HG03045 (cell line): ENCODE data around the gene NIF3L1.
"Not testable (repeated sequence)": the region's sequence is repeated elsewhere in the genome, so short reads cannot be mapped to it uniquely, and the experiment has no call there.

Experiments
- ATAC-seq: cut with Tn5 transposase; IDR thresholded peaks from one replicate; pipeline ENCODE4 v1.9.1; 2021; ENCODE audit warnings: mild to moderate bottlenecking, moderate library complexity; ENCODE audit not compliant: unreplicated experiment

The NIF3L1 gene

DNA sequence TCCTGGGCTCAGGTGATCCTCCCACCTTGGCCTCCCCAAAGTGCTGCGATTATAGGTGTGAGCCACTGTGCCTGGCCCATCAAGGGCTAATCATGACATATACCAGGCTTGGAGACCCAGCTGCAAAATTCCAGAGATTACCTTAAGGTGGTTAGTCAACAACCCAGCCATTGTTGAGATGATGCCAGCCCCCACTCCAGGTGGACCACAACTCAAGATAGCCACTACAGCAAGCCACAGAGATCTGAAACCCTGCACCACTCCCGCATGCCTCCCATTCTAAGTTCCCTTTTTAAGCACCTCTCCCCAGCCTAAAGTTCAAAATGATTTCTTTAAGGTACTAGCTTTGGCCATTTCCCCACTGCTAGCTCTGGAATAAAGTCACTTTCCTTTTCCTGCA, 20.2 kb upstream of the NIF3L1 start:
- no peak for ATAC-seq

DNA sequence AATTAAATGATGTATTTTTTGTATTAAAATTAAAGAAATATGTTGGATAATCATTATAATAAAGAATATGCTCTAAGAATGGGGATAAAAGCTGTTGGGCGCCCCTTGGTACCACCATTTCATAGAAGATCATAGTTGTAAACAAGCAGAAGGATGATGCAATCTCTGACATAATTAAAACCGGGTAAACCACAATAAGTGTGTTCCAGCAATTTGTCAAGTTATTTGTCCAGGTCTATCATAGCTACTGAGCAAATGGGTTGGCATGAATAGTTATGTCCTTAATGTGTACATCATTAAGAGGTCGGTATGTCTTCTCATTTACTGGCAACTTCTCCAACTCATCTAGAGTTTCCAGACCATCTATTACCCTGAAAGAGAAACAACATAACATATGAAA, 18.0 kb upstream of the NIF3L1 start:
- no peak for ATAC-seq

DNA sequence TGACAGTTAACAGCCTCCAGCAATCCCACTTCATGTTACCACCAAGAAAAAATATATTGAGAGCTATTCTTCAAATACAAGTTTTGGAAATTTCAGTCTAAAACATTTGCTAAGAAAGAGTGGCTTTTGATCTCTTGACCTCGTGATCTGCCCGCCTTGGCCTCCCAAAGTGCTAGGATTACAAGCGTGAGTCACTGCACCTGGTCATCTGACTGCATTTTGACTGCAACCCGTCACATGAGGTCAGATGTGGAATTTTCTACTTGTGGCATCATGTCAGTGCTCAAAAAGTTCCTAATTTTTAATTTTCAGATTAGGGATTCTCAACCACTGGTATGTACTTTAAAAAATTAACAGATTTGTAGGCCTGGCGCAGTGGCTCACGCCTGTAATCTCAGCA, 15.6 kb upstream of the NIF3L1 start:
- ATAC-seq = no peak

DNA sequence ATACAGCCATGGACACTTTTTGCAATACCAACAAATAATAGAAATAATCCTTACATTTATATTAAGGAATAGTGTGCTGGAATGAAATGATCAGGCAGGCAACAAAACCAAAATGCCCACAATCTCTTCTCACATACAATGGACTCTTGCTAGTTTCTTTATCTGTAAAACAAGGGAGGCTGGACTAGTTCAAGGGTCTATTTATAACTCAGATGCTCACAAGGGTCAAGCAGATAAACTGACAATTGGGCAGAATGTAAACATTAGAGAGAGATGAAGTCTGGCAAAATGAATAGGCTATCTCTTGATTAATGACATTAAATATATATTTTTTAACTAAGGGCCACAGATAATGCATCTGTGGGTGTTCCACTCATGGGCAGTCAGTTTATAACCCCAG, 11.7 kb upstream of the NIF3L1 start:
- ATAC-seq = no peak

DNA sequence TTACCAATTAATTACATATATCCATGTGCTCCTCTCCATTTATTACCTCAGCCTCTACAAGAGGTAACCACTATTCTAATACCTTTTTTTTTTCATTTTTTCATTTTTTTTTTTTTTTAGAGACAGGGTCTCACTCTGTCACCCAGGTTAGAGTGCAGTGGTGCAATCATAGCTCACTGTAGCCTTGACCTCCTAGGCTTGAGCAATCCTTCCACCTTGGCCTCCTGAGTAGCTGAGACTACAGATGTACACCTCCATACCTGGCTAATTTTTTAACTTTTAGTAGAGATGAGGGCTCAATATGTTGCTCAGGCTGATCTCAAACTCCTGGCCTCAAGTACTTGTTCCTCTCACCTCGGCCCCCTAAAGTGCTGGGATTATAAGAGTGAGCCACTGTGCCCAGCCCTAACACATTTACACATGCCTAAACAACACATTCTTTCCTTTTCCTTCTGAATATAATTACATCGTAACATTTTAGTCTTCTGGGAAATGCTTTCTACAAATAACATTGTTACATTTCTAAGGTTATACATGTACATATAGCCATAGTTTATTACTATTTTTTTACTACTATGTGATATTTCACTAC, 10.8 kb upstream of the NIF3L1 start:
- ATAC-seq = no peak

DNA sequence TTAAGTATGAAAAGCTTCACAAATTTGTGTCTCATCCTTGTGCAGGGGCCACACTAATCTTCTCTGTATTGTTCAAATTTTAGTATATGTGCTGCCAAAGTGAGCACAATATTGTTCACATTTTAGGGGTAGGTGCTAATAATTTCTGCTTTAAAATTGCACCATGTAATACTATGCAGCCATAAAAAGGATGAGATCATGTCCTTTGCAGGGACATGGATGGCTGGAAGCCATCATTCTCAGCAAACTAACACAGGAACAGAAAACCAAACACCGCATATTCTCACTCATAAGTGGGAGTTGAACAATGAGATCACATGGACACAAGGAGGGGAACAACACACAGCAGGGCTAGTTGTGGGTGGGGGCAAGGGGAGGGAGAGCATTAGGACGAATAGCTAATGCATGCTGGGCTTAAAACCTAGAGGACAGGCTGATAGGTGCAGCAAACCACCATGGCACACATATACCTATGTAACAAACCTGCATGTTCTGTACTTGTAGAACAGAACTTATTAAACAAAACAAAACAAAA, 7.4 kb upstream of the NIF3L1 start:
- ATAC-seq = not testable (repeated sequence)

DNA sequence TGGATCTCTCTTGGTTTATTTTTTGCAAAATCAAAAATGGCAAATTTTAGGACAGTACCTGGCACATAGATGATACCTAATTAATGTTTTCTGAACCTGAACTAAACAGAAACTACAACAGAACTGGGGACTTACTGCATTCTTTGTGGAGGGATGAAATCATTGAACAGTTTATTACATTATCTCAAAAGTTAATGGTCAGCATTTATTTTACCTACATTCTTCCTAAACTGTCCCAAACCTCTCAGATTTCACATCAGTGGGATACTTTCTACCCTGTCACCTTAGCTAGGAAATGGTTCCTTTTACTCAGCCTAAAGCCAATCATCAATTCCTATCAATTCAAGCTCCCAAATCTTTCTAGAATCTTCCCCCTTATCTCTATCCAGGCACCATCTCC, 10.3 kb downstream of the NIF3L1 start:
- ATAC-seq = no peak

DNA sequence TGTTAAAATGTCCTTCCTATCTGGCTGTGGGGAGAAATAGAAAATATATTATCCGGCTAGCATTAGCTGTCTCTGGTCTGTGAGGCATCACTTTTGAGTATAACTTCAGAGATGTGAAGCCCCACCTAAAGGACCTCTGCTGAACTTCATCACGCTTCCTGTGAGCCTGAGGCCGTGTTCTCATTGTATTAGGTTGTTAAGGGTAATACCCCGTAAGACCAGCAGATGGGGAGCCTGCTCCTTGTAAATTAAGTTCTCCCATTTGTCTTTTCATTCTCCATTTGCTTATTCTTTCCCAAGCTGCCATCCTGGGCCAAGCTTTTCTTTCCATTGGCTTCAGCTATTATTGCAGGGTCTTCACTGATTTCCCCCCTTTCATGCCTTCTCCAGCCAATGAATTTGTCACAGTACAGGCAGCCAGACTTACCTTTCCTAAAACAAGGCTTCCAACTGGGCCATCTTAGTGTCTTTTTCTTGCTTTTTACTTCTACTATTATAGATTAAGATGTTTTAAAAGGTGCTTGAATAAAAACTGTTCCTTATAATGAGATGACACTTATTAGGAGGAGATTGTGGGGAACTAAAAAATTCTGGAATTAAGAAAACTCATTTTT, 12.4 kb downstream of the NIF3L1 start:
- peak; percentile 91 for ATAC-seq

DNA sequence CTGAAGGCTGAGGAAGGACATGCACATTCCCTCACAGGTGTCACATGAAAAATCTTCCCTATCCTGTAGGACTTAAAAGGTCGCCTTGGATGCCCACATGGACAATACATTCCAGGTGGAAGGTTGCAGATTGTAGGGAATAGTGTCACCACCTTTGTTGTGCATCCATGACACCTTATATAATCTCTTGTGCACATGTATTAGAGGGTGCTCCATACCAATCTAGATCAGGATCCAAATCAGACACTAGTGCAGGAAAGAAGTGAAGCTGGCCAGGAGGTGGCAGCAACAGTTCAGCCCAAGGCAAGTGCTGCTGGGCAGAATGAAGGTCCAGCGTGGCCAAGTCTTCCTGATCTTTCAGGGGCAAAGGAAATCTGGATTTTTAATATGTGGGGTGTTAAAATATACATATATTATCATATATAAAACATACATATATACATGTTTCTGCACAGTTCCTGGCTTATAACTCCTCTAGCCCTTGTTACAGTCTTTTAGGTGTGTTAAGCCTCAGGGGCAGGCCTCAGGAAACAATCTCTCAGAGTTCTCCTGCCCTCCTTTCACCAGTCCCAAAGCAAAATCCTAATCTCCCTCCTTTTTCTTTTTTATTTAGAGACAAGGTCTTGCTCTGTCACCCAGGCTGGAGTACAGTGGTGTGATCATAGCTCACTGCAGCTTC, 16.6 kb downstream of the NIF3L1 start:
- ATAC-seq = peak; percentile 53

DNA sequence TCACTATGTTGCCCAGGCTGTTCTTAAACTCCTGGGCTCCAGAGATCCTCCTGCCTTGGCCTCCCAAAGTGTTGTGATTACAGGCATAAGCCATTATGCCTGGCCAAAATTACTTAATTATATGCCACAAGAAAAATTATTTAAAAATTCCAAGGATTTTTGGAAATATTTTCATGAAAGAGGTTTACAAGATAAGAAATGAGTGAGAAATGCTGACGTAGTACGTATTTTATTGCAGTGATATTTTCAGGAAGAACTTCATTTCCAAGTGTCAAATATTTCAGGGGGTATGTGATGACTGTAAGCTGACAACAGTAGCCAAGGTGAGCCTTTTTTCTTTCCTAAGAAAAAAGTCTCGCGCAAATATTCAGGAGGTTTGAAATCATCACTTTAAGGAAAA, 20.8 kb downstream of the NIF3L1 start:
- ATAC-seq = no peak

DNA sequence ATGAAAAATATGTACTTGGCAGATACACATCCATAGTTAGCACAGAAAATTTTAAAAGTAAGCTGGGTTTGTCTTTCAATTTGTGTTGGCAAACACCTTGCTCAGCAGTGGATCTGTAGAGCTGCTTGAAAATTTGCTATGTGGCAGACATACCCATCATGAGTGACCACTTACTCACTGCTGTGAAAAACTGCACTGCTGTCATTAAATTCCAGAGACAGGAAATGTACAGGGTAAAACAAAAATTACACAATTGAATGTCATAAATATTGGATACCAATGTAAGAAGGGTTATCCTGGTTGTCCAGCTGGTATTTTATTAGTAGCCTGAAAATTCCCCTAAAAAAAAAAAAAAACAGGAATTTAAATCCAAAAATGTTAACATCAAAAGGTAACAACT, 24.5 kb downstream of the NIF3L1 start:
- ATAC-seq = no peak

DNA sequence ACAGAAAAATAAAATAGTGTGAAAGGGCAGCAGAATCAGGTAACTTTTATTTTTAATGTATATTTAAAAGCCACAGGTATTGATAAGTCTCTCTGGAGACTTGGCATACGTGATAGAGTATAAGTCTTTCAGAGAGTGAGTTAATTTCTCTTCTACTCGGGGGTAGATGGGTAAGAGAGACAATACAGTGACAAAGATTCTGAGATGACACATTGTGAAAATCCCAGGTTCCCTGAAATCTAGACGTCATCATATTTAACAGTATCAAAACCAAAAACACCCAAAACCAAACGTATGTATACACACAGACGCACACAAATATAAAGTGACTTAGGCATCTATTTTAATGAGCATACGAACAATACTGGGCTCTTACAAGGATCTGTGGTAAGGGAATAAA, 33.3 kb downstream of the NIF3L1 start:
- ATAC-seq = no peak

DNA sequence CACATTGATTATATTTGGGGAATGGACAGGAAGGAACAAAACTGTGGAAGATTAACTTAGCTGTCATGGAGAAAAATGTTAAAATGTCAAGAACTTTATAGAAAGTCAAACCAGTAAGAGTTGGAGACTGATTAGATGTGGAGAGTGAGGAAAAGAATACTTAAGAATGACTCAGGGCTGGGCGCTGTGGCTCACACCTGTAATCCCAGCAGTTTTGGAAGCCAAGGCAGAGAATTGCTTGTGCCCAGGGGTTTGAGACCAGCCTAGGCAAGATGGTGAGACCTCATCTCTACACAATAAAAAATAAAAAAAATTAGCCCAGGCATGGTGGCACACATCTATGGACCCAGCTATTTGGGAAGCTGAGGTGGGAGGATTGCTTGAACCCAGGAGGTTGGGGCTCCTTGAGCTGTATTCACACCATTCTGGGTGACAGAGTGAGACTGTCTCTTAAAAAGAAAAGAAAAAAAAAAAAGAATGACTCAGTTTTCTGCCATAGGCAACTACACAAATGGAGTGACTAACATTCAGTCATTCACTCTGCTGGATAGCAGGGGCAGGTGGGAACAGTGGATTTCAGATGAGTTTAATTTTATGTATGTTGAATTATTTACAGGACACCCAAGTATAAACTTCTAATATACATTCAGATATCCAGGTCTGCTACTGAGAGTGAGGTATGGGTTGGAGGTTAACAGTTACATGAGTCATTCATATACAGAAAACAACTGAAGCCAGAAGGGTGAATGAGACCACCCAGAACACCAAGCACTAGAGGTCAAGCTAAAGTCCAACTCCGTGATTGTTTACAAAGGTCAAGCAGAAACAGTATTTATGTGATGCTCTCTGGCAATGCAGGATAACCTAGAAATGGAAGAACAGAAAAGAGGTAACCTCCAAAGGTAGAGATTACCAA, 40.4 kb downstream of the NIF3L1 start:
- ATAC-seq = no peak

DNA sequence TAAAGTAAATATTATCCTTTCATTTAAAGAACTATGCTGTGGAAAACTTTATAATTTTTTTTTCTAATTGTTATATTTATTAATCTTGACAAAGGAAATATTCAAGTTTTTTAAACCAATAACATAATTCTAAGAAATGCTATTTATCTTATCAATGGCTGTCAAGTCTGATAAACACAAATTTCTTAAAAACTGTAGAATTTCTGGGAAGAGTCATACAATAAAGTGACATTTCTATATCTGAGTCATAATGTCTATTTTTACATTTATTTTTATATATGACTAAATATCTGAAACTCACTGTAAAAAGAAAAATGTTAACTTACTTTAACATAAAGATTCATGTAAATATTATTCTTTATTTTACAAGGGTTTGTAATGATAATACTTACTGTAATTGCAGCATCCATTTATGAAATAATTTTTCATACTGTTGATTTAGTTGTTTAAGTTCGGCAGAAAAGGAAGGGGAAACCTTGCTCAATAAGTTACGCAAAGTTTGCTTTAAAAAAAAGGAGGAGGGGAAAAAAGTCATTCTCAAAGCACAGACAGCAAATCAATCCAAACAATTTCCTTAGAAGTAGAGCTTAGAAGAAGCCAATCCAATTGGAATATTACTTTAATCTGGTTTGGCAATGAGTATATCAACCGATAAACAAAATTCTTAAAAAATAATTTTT, 41.9 kb downstream of the NIF3L1 start:
- ATAC-seq = no peak

DNA sequence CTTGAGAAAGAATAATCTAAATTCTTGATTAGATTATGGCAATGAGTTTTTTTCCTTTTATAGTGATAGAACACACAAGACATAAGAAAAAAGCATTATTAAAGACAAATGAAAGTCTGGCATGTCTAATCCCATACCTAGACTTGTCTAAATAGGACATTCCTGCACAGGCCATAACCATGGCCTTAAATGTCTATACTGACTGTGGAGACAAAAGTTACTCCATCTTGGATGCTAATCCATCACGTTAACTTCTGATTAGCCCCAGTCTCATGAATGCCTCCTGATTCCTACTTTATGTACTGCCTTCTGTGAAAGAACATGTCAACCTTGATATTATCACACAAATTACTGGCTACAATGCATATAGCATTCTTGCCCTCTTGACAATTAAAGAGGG, 50.7 kb downstream of the NIF3L1 start:
- no peak for ATAC-seq

DNA sequence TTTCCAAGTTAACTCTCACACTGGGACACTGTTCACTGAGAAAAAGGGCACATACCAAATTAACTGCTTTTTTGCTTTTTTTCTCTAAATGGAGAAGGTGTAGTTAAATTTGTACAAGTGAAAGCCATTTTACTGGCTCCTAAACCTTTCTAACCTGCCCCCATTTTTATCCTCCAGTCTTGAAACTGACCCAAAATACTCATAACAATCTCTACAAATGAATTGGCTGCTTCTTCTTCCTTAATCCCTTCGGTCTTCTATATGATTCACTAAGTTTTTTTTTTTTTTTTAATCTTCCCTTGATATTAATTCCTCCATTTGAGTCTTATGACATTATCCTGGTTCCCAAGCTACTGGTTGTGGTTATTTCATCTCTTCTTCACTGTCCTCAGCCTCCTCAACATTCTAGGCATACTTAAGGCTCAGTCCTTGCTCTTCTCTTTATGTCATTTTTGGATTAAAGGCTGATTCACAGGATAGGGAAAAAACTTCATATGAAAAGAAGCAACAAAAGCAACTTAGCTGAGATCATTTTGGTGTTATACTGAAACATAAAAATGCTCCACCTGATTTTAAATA, 54.4 kb downstream of the NIF3L1 start:
- no peak for ATAC-seq

DNA sequence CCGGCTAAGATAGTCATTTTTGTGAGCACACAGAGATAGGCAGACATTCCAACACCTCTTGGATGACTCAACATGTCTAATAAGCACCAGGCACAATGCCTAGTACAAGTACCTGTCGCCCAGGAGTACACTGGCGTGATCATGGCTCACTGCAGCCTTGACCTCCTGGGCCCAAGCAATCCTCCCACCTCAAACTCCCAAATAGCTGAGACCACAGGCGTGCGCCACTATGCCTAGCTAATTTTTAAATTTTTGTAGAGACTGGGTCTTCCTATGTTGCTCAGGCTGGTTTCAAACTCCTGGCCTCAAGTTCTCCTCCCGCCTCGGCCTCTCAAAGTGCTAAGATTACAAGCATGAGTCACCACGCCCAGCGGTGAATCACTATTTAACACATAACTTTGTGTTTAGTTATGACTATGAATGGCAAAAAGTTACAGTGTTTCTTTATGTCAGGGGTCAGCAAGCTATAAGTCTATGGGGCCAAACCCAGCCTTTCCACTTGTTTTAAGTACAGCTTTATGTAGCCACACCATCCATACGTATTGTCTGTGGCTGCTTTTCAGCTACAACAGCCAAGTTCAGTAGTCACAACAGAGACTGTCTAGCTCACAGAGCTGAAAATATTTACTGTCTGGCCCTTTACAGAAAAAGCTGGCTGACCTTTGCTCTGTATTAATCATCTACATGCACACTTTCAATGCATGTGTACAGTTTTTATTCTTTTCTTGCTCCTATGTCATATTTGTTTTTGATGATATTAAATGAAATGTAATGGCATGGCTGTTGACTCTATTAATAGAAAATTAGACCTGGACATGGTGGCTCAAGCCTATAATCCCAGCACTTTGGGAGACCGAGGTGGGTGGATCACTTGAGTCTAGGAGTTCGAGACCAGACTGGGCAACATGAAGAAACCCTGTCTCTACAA, 55.6 kb downstream of the NIF3L1 start:
- ATAC-seq = no peak

DNA sequence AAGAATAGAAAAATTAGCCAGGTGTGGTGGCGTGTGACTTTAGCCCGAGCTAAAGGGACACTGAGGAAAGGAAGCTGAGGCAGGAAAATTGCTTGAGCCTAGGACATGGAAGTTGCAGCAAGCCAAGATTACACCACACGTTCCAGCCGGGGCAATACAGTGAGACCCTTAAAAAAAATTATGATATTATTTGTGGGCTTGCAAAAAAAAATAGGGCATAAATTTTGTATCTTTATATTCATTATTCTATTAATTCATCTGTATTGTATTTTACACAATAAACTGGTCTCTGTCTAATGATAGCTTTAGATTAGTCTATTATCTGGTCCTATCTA, 56.2 kb downstream of the NIF3L1 start:
- ATAC-seq = no peak

DNA sequence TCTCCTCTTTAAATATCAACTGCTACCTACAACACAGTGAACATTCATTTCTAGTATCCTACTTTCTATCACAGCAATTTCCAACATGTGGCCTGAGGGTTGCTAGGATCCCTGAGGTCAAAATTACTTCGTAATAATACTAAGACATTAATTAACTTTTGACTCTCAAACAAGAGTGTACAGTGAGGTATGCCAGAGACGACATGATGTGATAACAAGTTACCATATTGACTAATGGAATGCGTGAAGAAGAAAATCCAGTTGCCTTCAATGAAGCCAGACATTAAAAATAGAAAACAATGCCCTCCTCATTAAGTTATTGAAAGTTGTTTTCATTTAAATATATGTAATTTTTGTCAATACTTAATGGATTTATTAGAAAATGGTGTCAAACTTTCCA, 61.2 kb downstream of the NIF3L1 start:
- no peak for ATAC-seq
